WTC11 (cell line): ENCODE results near the gene RGS19. TPM values are rescaled to one million over a fixed set of nuclear protein-coding genes. Genes with fewer than 3 reads are reported as not detected.

Experiments used
- ATAC-seq: fragments of 200-7000 bp; cut with Tn5 transposase; 2 replicates; pipeline ENCODE4 v1.10.0; 2021; ENCODE audit warnings: mild to moderate bottlenecking, moderate library complexity
- CTCF ChIA-PET: fragments of 300-600 bp; sonication (Branson Sonifier 250); formaldehyde crosslinking; loops from one replicate; lab custom pipeline; 2021; ENCODE audit warnings: antibody characterized with exemption; lab: Charles Lee
- POLR2A ChIA-PET: fragments of 350-600 bp; sonication (Branson Sonifier 250); formaldehyde crosslinking; loops from one replicate; lab custom pipeline; 2021; ENCODE audit warnings: antibody characterized with exemption; lab: Charles Lee
- DNase-seq: peaks from one replicate; pipeline ENCODE4 v3.0.0; 2021; ENCODE audit warnings: low spot score
- H3K27ac Mint-ChIP-seq: 2 replicates; pipeline ENCODE4 v1.8.0; 2021; ENCODE audit warnings: mixed read lengths
- H3K27me3 Mint-ChIP-seq: 2 replicates; pipeline ENCODE4 v1.8.0; 2021; ENCODE audit warnings: low read depth, mild to moderate bottlenecking, moderate library complexity, mixed read lengths
- H3K36me3 Mint-ChIP-seq: 2 replicates; pipeline ENCODE4 v1.8.0; 2021; ENCODE audit warnings: mixed read lengths
- H3K4me1 Mint-ChIP-seq: 2 replicates; pipeline ENCODE4 v1.8.0; 2022; ENCODE audit warnings: mixed read lengths
- H3K4me3 Mint-ChIP-seq: 2 replicates; pipeline ENCODE4 v1.8.0; 2021; ENCODE audit warnings: mild to moderate bottlenecking, moderate library complexity, mixed read lengths
- H3K9me3 Mint-ChIP-seq: 2 replicates; pipeline ENCODE4 v1.8.0; 2021; ENCODE audit warnings: mixed read lengths
- CBFB ChIP-seq: sonication (generic); formaldehyde crosslinking; IDR thresholded peaks from 2 replicates; pipeline ENCODE4 v1.8.1; 2022; ENCODE audit warnings: mild to moderate bottlenecking, low read depth, missing genetic modification reagents
- CREB1 ChIP-seq: sonication (generic); formaldehyde crosslinking; IDR thresholded peaks from 2 replicates; pipeline ENCODE4 v1.8.0; 2023; ENCODE audit warnings: mild to moderate bottlenecking, missing genetic modification reagents
- ERG ChIP-seq: fragments of 250-450 bp; sonication (Bioruptor Pico); IDR thresholded peaks from 2 replicates; pipeline ENCODE4 v1.8.0; 2021; ENCODE audit warnings: mild to moderate bottlenecking
- ESRRA ChIP-seq: sonication (generic); formaldehyde crosslinking; IDR thresholded peaks from 2 replicates; pipeline ENCODE4 v1.8.1; 2022; ENCODE audit warnings: mild to moderate bottlenecking, missing genetic modification reagents, borderline replicate concordance
- JAZF1 ChIP-seq: fragments of 250-450 bp; sonication (Bioruptor Pico); IDR thresholded peaks from 2 replicates; pipeline ENCODE4 v1.9.0; 2021; ENCODE audit warnings: moderate library complexity, mild to moderate bottlenecking, inconsistent platforms
- JUN ChIP-seq: sonication (generic); formaldehyde crosslinking; IDR thresholded peaks from 2 replicates; pipeline ENCODE4 v1.8.0; 2023; ENCODE audit warnings: mild to moderate bottlenecking, missing genetic modification reagents
- KAT7 ChIP-seq: sonication (generic); formaldehyde crosslinking; IDR thresholded peaks from 2 replicates; pipeline ENCODE4 v1.8.1; 2023; ENCODE audit warnings: missing genetic modification reagents, mild to moderate bottlenecking, borderline replicate concordance
- MAX ChIP-seq: sonication (generic); formaldehyde crosslinking; IDR thresholded peaks from 2 replicates; pipeline ENCODE4 v1.8.0; 2022; ENCODE audit warnings: mild to moderate bottlenecking, missing genetic modification reagents
- SMAD3 ChIP-seq: sonication (generic); formaldehyde crosslinking; IDR thresholded peaks from 2 replicates; pipeline ENCODE4 v1.8.0; 2022; ENCODE audit warnings: missing genetic modification reagents, mild to moderate bottlenecking, borderline replicate concordance
- ZBTB21 ChIP-seq: sonication (generic); formaldehyde crosslinking; IDR thresholded peaks from 2 replicates; pipeline ENCODE4 v1.8.1; 2023; ENCODE audit warnings: mild to moderate bottlenecking, missing genetic modification reagents, borderline replicate concordance
- total RNA-seq: library from RNA; stranded (reverse); gene quantifications from 3 replicates; pipeline ENCODE4 v1.2.3, GENCODE V29; 2021
- TF ChIP-seq, protein P1 (sequence below): fragments of 250-450 bp; sonication (Bioruptor Pico); IDR thresholded peaks from 2 replicates; pipeline ENCODE4 v1.9.0; 2021; ENCODE audit warnings: mild to moderate bottlenecking, borderline replicate concordance
- TF ChIP-seq, protein P2 (sequence below): sonication (generic); formaldehyde crosslinking; IDR thresholded peaks from 2 replicates; pipeline ENCODE4 v1.8.0; 2023; ENCODE audit warnings: missing genetic modification reagents

The RGS19 gene
- total RNA-seq, 1 experiment from 2014 or later, result 13.8 TPM

GRCh38 chr20:64115171-64115911 lies 36.0 kb upstream of the RGS19 start (continued):
- TF ChIP-seq, protein P1, sequence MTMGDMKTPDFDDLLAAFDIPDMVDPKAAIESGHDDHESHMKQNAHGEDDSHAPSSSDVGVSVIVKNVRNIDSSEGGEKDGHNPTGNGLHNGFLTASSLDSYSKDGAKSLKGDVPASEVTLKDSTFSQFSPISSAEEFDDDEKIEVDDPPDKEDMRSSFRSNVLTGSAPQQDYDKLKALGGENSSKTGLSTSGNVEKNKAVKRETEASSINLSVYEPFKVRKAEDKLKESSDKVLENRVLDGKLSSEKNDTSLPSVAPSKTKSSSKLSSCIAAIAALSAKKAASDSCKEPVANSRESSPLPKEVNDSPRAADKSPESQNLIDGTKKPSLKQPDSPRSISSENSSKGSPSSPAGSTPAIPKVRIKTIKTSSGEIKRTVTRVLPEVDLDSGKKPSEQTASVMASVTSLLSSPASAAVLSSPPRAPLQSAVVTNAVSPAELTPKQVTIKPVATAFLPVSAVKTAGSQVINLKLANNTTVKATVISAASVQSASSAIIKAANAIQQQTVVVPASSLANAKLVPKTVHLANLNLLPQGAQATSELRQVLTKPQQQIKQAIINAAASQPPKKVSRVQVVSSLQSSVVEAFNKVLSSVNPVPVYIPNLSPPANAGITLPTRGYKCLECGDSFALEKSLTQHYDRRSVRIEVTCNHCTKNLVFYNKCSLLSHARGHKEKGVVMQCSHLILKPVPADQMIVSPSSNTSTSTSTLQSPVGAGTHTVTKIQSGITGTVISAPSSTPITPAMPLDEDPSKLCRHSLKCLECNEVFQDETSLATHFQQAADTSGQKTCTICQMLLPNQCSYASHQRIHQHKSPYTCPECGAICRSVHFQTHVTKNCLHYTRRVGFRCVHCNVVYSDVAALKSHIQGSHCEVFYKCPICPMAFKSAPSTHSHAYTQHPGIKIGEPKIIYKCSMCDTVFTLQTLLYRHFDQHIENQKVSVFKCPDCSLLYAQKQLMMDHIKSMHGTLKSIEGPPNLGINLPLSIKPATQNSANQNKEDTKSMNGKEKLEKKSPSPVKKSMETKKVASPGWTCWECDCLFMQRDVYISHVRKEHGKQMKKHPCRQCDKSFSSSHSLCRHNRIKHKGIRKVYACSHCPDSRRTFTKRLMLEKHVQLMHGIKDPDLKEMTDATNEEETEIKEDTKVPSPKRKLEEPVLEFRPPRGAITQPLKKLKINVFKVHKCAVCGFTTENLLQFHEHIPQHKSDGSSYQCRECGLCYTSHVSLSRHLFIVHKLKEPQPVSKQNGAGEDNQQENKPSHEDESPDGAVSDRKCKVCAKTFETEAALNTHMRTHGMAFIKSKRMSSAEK (CRISPR knock-in tag), result no peak

GRCh38 chr20:64114356-64114971 lies 35.1 kb upstream of the RGS19 start:
- TF ChIP-seq MAX (no peak), SMAD3 (CRISPR knock-in tag) (no peak)
- CTCF ChIA-PET, result interaction anchor here (1.0 to 5.9 kb wide), 2 partner anchors 12 to 31 kb away, joined by 4 to 30 read pairs; no protein-coding TSS in a partner anchor
- Mint-ChIP-seq H3K4me3 (no peak overlapping the region), H3K9me3 (no peaks in the 10 kb centered on the region), H3K36me3 (no peaks in the 10 kb centered on the region), H3K27ac (0 out of 2 replicates have a peak overlapping the region, but pooled peaks have one; percentile 53), H3K4me1 (no peaks in the 10 kb centered on the region), H3K27me3 (no peaks in the 10 kb centered on the region)
- DNase-seq (no peak), ATAC-seq (no peak)
- POLR2A ChIA-PET, result no interaction called here

- ChIA-PET POLR2A (no interaction called here), CTCF (interaction anchor here (0.6 to 5.9 kb wide), 3 partner anchors 12 to 49 kb away, joined by 4 to 30 read pairs (median 4); no protein-coding TSS in a partner anchor)
- Mint-ChIP-seq H3K9me3 (no peaks in the 10 kb centered on the region), H3K27me3 (no peaks in the 10 kb centered on the region), H3K4me1 (no peaks in the 10 kb centered on the region), H3K27ac (peak overlapping the region; percentile 53; the same call in 1 of the 2 replicates), H3K36me3 (no peaks in the 10 kb centered on the region)
- no peak for ATAC-seq
- DNase-seq, result no peak
- no peak for TF ChIP-seq CREB1
- no peak for TF ChIP-seq JAZF1 (CRISPR knock-in tag)
- no peak for TF ChIP-seq JUN (CRISPR knock-in tag)
- TF ChIP-seq KAT7, result no peak
- TF ChIP-seq SMAD3 (CRISPR knock-in tag), result no peak
- no peak for TF ChIP-seq ESRRA (CRISPR knock-in tag)
- no peak for TF ChIP-seq ERG (CRISPR knock-in tag)
- TF ChIP-seq, protein P2, sequence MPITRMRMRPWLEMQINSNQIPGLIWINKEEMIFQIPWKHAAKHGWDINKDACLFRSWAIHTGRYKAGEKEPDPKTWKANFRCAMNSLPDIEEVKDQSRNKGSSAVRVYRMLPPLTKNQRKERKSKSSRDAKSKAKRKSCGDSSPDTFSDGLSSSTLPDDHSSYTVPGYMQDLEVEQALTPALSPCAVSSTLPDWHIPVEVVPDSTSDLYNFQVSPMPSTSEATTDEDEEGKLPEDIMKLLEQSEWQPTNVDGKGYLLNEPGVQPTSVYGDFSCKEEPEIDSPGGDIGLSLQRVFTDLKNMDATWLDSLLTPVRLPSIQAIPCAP, result no peak
- TF ChIP-seq, all 79 proteins: peak for 0
- no peak overlapping the region for H3K4me3 Mint-ChIP-seq
Observed at GRCh38 chr20:64113796-64114355, 34.6 kb upstream of the RGS19 start.

DNA sequence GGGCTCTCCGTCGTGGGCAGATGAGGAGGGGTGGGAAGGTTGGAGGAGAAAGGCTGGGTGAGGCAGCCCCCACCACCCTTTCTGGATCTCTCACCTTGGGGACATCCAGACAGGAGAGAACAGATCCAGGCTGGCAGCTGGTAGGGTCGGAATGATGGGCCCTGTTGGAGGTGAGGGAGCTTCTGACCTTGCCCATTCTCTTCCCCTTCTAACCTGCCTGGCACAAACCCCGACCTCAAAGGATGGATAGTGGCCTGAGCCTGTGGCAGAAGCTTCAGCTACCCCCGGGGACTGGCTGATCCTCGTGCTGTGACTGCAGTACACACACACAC lies 34.1 kb upstream of the RGS19 start:
- Mint-ChIP-seq H3K4me3 (no peak overlapping the region), H3K36me3 (no peaks in the 10 kb centered on the region), H3K27me3 (no peaks in the 10 kb centered on the region), H3K4me1 (no peaks in the 10 kb centered on the region), H3K27ac (no peak overlapping the region; the same call in none of the 2 replicates), H3K9me3 (no peaks in the 10 kb centered on the region)
- ChIA-PET CTCF (interaction anchor here (0.6 to 5.9 kb wide), 3 partner anchors 11 to 49 kb away, joined by 4 to 30 read pairs (median 4); no protein-coding TSS in a partner anchor), POLR2A (no interaction called here)
- ATAC-seq (no peak), DNase-seq (no peak)
- TF ChIP-seq ZBTB21 (CRISPR knock-in tag), result no peak
- no peak for TF ChIP-seq CBFB (CRISPR knock-in tag)
